Body of pancreas (tissue), 4 donors: ENCODE results near the gene ACBD6.

Experiments
- CTCF ChIP-seq, 7 experiments: fragments of 450-650 bp in 4 of 7; fragments of 200-600 bp in 3 of 7; sonication (generic) in 3 of 7; IDR thresholded peaks; one replicate each; pipeline ENCODE4 v1.5.1; 2016 to 2019; ENCODE audit warnings: antibody characterized with exemption in 7 of 7
- POLR2A ChIP-seq, 3 donors: fragments of 450-650 bp; IDR thresholded peaks; one replicate each; pipeline ENCODE4 v1.6.1; 2016; ENCODE audit warnings: antibody characterized with exemption in 3 of 3, mild to moderate bottlenecking in 2 of 3

- TF ChIP-seq POLR2A (IDR thresholded peaks at IDR 0.05) (no peak), CTCF (IDR thresholded peaks at IDR 0.05) (no peak)
Measured at GRCh38 chr1:180544050-180544449, 41.7 kb upstream of the ACBD6 start.
